Measurements from ENCODE around the gene LGALS14.
"Not testable (repeated sequence)": the region's sequence is repeated elsewhere in the genome, so short reads cannot be mapped to it uniquely, and the experiment has no call there.

LGALS14 gene

GRCh38 chr19:39704181-39705044, at the start of gene LGALS14:
Gene LGALS14 (plus strand): TSS chr19:39704481. CDS start chr19:39704529, 48 bp downstream.
- DNase-seq: peak; percentile 59 to 72

- no peak for DNase-seq
These were observed 48.7 kb upstream of the LGALS14 start, which contains the start of gene LGALS16 for GRCh38 chr19:39655613-39656012. Gene LGALS16 (plus strand): TSS chr19:39655913. CDS start chr19:39655962, 49 bp downstream.

GRCh38 chr19:39659791-39660190, 44.5 kb upstream of the LGALS14 start:
- DNase-seq: no peak

GRCh38 chr19:39660661-39661060, 43.6 kb upstream of the LGALS14 start:
- no peak for DNase-seq

GRCh38 chr19:39661565-39661964, 42.7 kb upstream of the LGALS14 start:
- DNase-seq: no peak

- not testable (repeated sequence) for DNase-seq
These were observed 34.4 kb upstream of the LGALS14 start for GRCh38 chr19:39669860-39670259.

GRCh38 chr19:39670998-39671397, 33.3 kb upstream of the LGALS14 start:
- peak; percentile 28 to 67 for DNase-seq

GRCh38 chr19:39671739-39672363, 32.4 kb upstream of the LGALS14 start:
- DNase-seq: peak; percentile 73 to 92

GRCh38 chr19:39672473-39672872, 31.8 kb upstream of the LGALS14 start:
- DNase-seq: no peak

GRCh38 chr19:39673862-39674261, 30.4 kb upstream of the LGALS14 start:
- peak in 1 of 2 experiments; percentile 53 for DNase-seq

- DNase-seq: no peak
These were observed 28.3 kb upstream of the LGALS14 start for GRCh38 chr19:39676004-39676403.

GRCh38 chr19:39677961-39678889, 26.1 kb upstream of the LGALS14 start:
- DNase-seq: peak; percentile 25 to 77

GRCh38 chr19:39679056-39679790, 25.1 kb upstream of the LGALS14 start:
- DNase-seq: no peak

- DNase-seq: no peak
These were observed 24.5 kb upstream of the LGALS14 start for GRCh38 chr19:39679791-39680168.

- no peak for DNase-seq
These were observed 23.7 kb upstream of the LGALS14 start for GRCh38 chr19:39680593-39680992.

- DNase-seq: no peak
These were observed 22.9 kb upstream of the LGALS14 start for GRCh38 chr19:39681416-39681815.

- DNase-seq: no peak
These were observed 20.0 kb upstream of the LGALS14 start for GRCh38 chr19:39684267-39684666.

- DNase-seq: no peak
These were observed 17.5 kb upstream of the LGALS14 start for GRCh38 chr19:39686739-39687138.

- not testable (repeated sequence) for DNase-seq
These were observed 15.6 kb upstream of the LGALS14 start for GRCh38 chr19:39688637-39689036.

- no peak for DNase-seq
These were observed 12.1 kb upstream of the LGALS14 start for GRCh38 chr19:39692166-39692565.

GRCh38 chr19:39692822-39693221, 11.5 kb upstream of the LGALS14 start:
- DNase-seq: no peak

GRCh38 chr19:39695759-39696158, 8.5 kb upstream of the LGALS14 start:
- no peak for DNase-seq

Data from NCI-H526 (cell line).